IMR-90 (cell line): ENCODE results near the gene CST5. TPM values are rescaled to one million over a fixed set of nuclear protein-coding genes. Genes with fewer than 3 reads are reported as not detected.

Experiments
- ATAC-seq: fragments of 200-7000 bp; cut with Tn5 transposase; 2 replicates; pipeline ENCODE4 v1.9.1; 2020; ENCODE audit warnings: low read depth, mild to moderate bottlenecking, moderate library complexity
- BruUV-seq: library from RNA; stranded (reverse); fragments of 400-500 nt; replicated peaks from 2 replicates; lab custom pipeline; 2021; lab: Mats Ljungman, UMichigan
- CTCF ChIA-PET: fragments of 300-600 bp; formaldehyde crosslinking; extraction: SDS; loops from one replicate; lab custom pipeline; 2021; ENCODE audit warnings: antibody characterized with exemption; lab: Yijun Ruan, JAX
- POLR2A ChIA-PET: fragments of 300-600 bp; sonication (Branson Sonifier 250); formaldehyde crosslinking; loops from one replicate; lab custom pipeline; 2022; ENCODE audit warnings: antibody characterized with exemption; ENCODE audit not compliant: unreplicated experiment; lab: Charles Lee
- DNase-seq: peaks from one replicate; pipeline ENCODE4 v3.0.0; 2013
- H2AFZ ChIP-seq: replicated peaks from 2 replicates; pipeline ENCODE3; 2013; ENCODE audit warnings: low read length, mild to moderate bottlenecking; ENCODE audit not compliant: poor library complexity
- H2AK5ac ChIP-seq: 2 replicates; pipeline ENCODE4 v1.6.1; 2013; ENCODE audit warnings: low read depth, low read length, inconsistent platforms
- H2AK9ac ChIP-seq: replicated peaks from 2 replicates; pipeline ENCODE3; 2013; ENCODE audit warnings: mild to moderate bottlenecking, low read depth, low read length, moderate library complexity; ENCODE audit not compliant: poor library complexity
- H2BK120ac ChIP-seq: 2 replicates; pipeline ENCODE4 v1.6.1; 2013; ENCODE audit warnings: low read depth, low read length, inconsistent platforms
- H2BK15ac ChIP-seq: 3 replicates; pipeline ENCODE4 v1.6.1; 2013; ENCODE audit warnings: low read depth, low read length, inconsistent platforms
- H2BK20ac ChIP-seq: 2 replicates; pipeline ENCODE4 v1.6.1; 2013; ENCODE audit warnings: low read depth, mild to moderate bottlenecking, inconsistent platforms, low read length, moderate library complexity
- H2BK5ac ChIP-seq: 2 replicates; pipeline ENCODE4 v1.6.1; 2013; ENCODE audit warnings: mild to moderate bottlenecking, low read depth, low read length, inconsistent platforms; ENCODE audit not compliant: poor library complexity, severe bottlenecking
- H3K14ac ChIP-seq: replicated peaks from 2 replicates; pipeline ENCODE4 v1.6.1; 2013; ENCODE audit warnings: low read depth, low read length, inconsistent platforms
- H3K18ac ChIP-seq: 2 replicates; pipeline ENCODE4 v1.6.1; 2013; ENCODE audit warnings: low read depth, low read length, control low read depth
- H3K23ac ChIP-seq: 2 replicates; pipeline ENCODE4 v1.6.1; 2013; ENCODE audit warnings: low read depth, low read length, inconsistent platforms
- H3K27ac ChIP-seq: 2 replicates; pipeline ENCODE4 v1.5.1; 2013; ENCODE audit warnings: mild to moderate bottlenecking, control low read depth, low read length; ENCODE audit not compliant: insufficient read depth
- H3K27me3 ChIP-seq: 2 replicates; pipeline ENCODE4 v1.6.1; 2013; ENCODE audit warnings: low read length; ENCODE audit not compliant: control insufficient read depth, insufficient read depth
- H3K36me3 ChIP-seq: 2 replicates; pipeline ENCODE4 v1.6.1; 2013; ENCODE audit warnings: low read length, mixed read lengths; ENCODE audit not compliant: control insufficient read depth, insufficient read depth
- H3K4ac ChIP-seq: 2 replicates; pipeline ENCODE4 v1.6.1; 2013; ENCODE audit warnings: low read depth, low read length, inconsistent platforms
- H3K4me1 ChIP-seq: 2 replicates; pipeline ENCODE4 v1.6.1; 2013; ENCODE audit warnings: low read length, mixed read lengths; ENCODE audit not compliant: control insufficient read depth, insufficient read depth
- H3K4me2 ChIP-seq: 2 replicates; pipeline ENCODE4 v1.6.1; 2013; ENCODE audit warnings: low read depth, mild to moderate bottlenecking, control low read depth, low read length, moderate library complexity
- H3K4me3 ChIP-seq: 2 replicates; pipeline ENCODE4 v1.5.1; 2013; ENCODE audit warnings: low read depth, mild to moderate bottlenecking, control low read depth, low read length, moderate library complexity; ENCODE audit not compliant: insufficient read depth
- H3K56ac ChIP-seq: 2 replicates; pipeline ENCODE4 v1.6.1; 2013; ENCODE audit warnings: low read length, inconsistent platforms; ENCODE audit not compliant: insufficient read depth; ENCODE audit errors: extremely low read depth
- H3K79me1 ChIP-seq, 2 experiments: 2 replicates each; pipeline ENCODE4 v1.6.1; 2013; ENCODE audit warnings: low read length in 2 of 2, inconsistent platforms in 1 of 2, low read depth in 1 of 2
- H3K9ac ChIP-seq: 2 replicates; pipeline ENCODE4 v1.6.1; 2013; ENCODE audit warnings: low read depth, low read length, control low read depth
- H3K9me1 ChIP-seq: 2 replicates; pipeline ENCODE4 v1.6.1; 2013; ENCODE audit warnings: low read length, inconsistent platforms; ENCODE audit not compliant: insufficient read depth
- H3K9me3 ChIP-seq: 2 replicates; pipeline ENCODE4 v1.6.1; 2013; ENCODE audit warnings: low read length; ENCODE audit not compliant: control insufficient read depth, insufficient read depth
- H4K20me1 ChIP-seq: 2 replicates; pipeline ENCODE4 v1.6.1; 2013; ENCODE audit warnings: low read length, inconsistent platforms; ENCODE audit not compliant: insufficient read depth
- H4K5ac ChIP-seq: 2 replicates; pipeline ENCODE4 v1.6.1; 2013; ENCODE audit warnings: mild to moderate bottlenecking, low read depth, low read length, control low read depth
- H4K8ac ChIP-seq, 2 experiments: 2 replicates each; pipeline ENCODE4 v1.6.1; 2013; ENCODE audit warnings: low read depth in 2 of 2, low read length in 2 of 2, control low read depth in 1 of 2, inconsistent platforms in 1 of 2
- H4K91ac ChIP-seq: 2 replicates; pipeline ENCODE4 v1.6.1; 2013; ENCODE audit warnings: low read depth, low read length, inconsistent platforms; ENCODE audit not compliant: insufficient read depth
- BHLHE40 ChIP-seq: fragments of 150-350 bp; IDR thresholded peaks from 2 replicates; pipeline ENCODE4 v1.6.1; 2016; ENCODE audit warnings: mild to moderate bottlenecking, low read depth, low read length
- CEBPB ChIP-seq: IDR thresholded peaks from 2 replicates; pipeline ENCODE4 v1.6.1; 2012; ENCODE audit warnings: low read depth, low read length, improper control_type of control experiment
- CHD1 ChIP-seq: IDR thresholded peaks from 2 replicates; pipeline ENCODE4 v1.6.1; 2012; ENCODE audit warnings: low read depth, low read length, improper control_type of control experiment
- ELK1 ChIP-seq: fragments of 150-350 bp; IDR thresholded peaks from 2 replicates; pipeline ENCODE4 v1.6.1; 2016; ENCODE audit warnings: low read depth, mild to moderate bottlenecking, low read length, moderate library complexity, borderline replicate concordance
- FOS ChIP-seq: fragments of 150-350 bp; IDR thresholded peaks from 2 replicates; pipeline ENCODE4 v1.6.1; 2016; ENCODE audit warnings: low read depth, low read length
- MAFK ChIP-seq: IDR thresholded peaks from 2 replicates; pipeline ENCODE4 v1.6.1; 2012; ENCODE audit warnings: low read depth, low read length, improper control_type of control experiment
- MAZ ChIP-seq: IDR thresholded peaks from 2 replicates; pipeline ENCODE4 v1.6.1; 2012; ENCODE audit warnings: low read depth, mild to moderate bottlenecking, low read length, improper control_type of control experiment, moderate library complexity, borderline replicate concordance
- MXI1 ChIP-seq: IDR thresholded peaks from 2 replicates; pipeline ENCODE4 v1.6.1; 2012; ENCODE audit warnings: low read depth, mild to moderate bottlenecking, low read length, moderate library complexity, borderline replicate concordance
- POLR2A ChIP-seq: IDR thresholded peaks from 2 replicates; pipeline ENCODE4 v1.6.1; 2012; ENCODE audit warnings: mild to moderate bottlenecking, low read depth, low read length
- RAD21 ChIP-seq: IDR thresholded peaks from 2 replicates; pipeline ENCODE4 v1.6.1; 2012; ENCODE audit warnings: low read length, improper control_type of control experiment
- RCOR1 ChIP-seq: IDR thresholded peaks from 2 replicates; pipeline ENCODE4 v1.6.1; 2012; ENCODE audit warnings: mild to moderate bottlenecking, low read length, improper control_type of control experiment; ENCODE audit not compliant: insufficient replicate concordance
- RFX5 ChIP-seq: IDR thresholded peaks from 2 replicates; pipeline ENCODE4 v1.8.0; 2012; ENCODE audit warnings: low read depth, mild to moderate bottlenecking, low read length, moderate library complexity
- WGBS, 2 experiments: methylation state at CpG; one replicate each; pipeline versions ENCODE4 v1.1.5 to v1.1.7; 2013; ENCODE audit warnings: missing lambda C conversion rate in 2 of 2; ENCODE audit not compliant: insufficient read length in 1 of 2; ENCODE audit errors: extremely low coverage in 2 of 2; 5-methylcytosine and 5-hydroxymethylcytosine counted together
- dilution Hi-C: fragments of 300-500 bp; cut with HindIII; formaldehyde crosslinking; loops from one replicate; pipeline ENCODE4 v1.14.3; 2018; ENCODE audit warnings: low sequenced_read_pairs; ENCODE audit not compliant: unreplicated experiment
- in situ Hi-C: fragments of 300-500 bp; cut with MboI; formaldehyde crosslinking; loops from 3 replicates; pipeline ENCODE4 v1.14.3; 2019; ENCODE audit warnings: low sequenced_read_pairs, inconsistent platforms, mixed read lengths
- intact Hi-C: fragments of 100-400 bp; cut with micrococcal nuclease; formaldehyde crosslinking; loops from 2 replicates; pipeline ENCODE4 v1.10.0; 2022
- polyA plus RNA-seq, 3 experiments: library from polyadenylated mRNA; depleted of rRNA; stranded (reverse); fragments of >200 nt; gene quantifications; 2 replicates each; pipeline ENCODE4 v1.2.3, GENCODE V29; 2012; ENCODE audit warnings: low replicate concordance in 1 of 3
- total RNA-seq: library from RNA; depleted of rRNA; stranded (reverse); fragments of >200 nt; gene quantifications from 2 replicates; pipeline ENCODE4 v1.2.3, GENCODE V29; 2012
- TF ChIP-seq, protein P1 (sequence below): conservative IDR thresholded peaks from 2 replicates; pipeline ENCODE4 v1.5.1; 2012; ENCODE audit warnings: mild to moderate bottlenecking, low read depth, low read length, improper control_type of control experiment
- TF ChIP-seq, protein P2 (sequence below): fragments of 150-350 bp; IDR thresholded peaks from 2 replicates; pipeline ENCODE4 v1.6.1; 2017; ENCODE audit warnings: mild to moderate bottlenecking, antibody characterized with exemption, low read length, low read depth

Gene CST5
- total and polyA plus RNA-seq, 2 of the 4 experiments (the other 2 are of a cell fraction), result not detected

GRCh38 chr20:23872065-23872464 lies 7.5 kb downstream of the CST5 start:
- no peak overlapping the region for H3K9ac ChIP-seq
- DNase-seq, result no peak
- no peak overlapping the region for H3K56ac ChIP-seq
- no TSS peak for BruUV-seq
- no peaks in the 10 kb centered on the region for H3K9me1 ChIP-seq
- H3K4me2 ChIP-seq, result no peak overlapping the region
- no peak overlapping the region for H2BK15ac ChIP-seq
- POLR2A ChIA-PET, result no interaction called here
- no peak overlapping the region for H4K8ac ChIP-seq
- no peak overlapping the region for H3K18ac ChIP-seq
- H3K23ac ChIP-seq, result no peak overlapping the region
- no peak overlapping the region for H3K4ac ChIP-seq
- no peak overlapping the region for H2AK9ac ChIP-seq
- no peaks in the 10 kb centered on the region for H3K4me1 ChIP-seq
- H3K14ac ChIP-seq, result no peak overlapping the region
- no peak overlapping the region for H3K27ac ChIP-seq
- H4K91ac ChIP-seq, result no peak overlapping the region
- CTCF ChIA-PET, result no interaction called here
- no CpG with 5 or more reads among the region's 1 CpG for WGBS, 2 experiments
- intact Hi-C loops (no loop called here), dilution Hi-C loops (no loop called here), in situ Hi-C loops (no loop called here)
- H4K5ac ChIP-seq, result no peak overlapping the region
- H2BK120ac ChIP-seq, result no peak overlapping the region
- no peaks in the 10 kb centered on the region for H4K20me1 ChIP-seq
- no peaks in the 10 kb centered on the region for H3K9me3 ChIP-seq
- no peak for ATAC-seq
- no peaks in the 10 kb centered on the region for H3K36me3 ChIP-seq
- H2BK5ac ChIP-seq, result no peak overlapping the region
- no peak overlapping the region for H2AFZ ChIP-seq
- H3K27me3 ChIP-seq, result no peaks in the 10 kb centered on the region
- no peak overlapping the region for H3K4me3 ChIP-seq
- no peak overlapping the region for H2AK5ac ChIP-seq
- H3K79me1 ChIP-seq, result no peaks in the 10 kb centered on the region
- H2BK20ac ChIP-seq, result no peak overlapping the region
- TF ChIP-seq, protein P1, sequence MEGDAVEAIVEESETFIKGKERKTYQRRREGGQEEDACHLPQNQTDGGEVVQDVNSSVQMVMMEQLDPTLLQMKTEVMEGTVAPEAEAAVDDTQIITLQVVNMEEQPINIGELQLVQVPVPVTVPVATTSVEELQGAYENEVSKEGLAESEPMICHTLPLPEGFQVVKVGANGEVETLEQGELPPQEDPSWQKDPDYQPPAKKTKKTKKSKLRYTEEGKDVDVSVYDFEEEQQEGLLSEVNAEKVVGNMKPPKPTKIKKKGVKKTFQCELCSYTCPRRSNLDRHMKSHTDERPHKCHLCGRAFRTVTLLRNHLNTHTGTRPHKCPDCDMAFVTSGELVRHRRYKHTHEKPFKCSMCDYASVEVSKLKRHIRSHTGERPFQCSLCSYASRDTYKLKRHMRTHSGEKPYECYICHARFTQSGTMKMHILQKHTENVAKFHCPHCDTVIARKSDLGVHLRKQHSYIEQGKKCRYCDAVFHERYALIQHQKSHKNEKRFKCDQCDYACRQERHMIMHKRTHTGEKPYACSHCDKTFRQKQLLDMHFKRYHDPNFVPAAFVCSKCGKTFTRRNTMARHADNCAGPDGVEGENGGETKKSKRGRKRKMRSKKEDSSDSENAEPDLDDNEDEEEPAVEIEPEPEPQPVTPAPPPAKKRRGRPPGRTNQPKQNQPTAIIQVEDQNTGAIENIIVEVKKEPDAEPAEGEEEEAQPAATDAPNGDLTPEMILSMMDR, result no peak
- no peak for TF ChIP-seq MXI1
- no peak for TF ChIP-seq BHLHE40
- no peak for TF ChIP-seq FOS
- no peak for TF ChIP-seq POLR2A
- TF ChIP-seq MAZ, result no peak
- no peak for TF ChIP-seq RFX5
- no peak for TF ChIP-seq RCOR1
- TF ChIP-seq, protein P2, sequence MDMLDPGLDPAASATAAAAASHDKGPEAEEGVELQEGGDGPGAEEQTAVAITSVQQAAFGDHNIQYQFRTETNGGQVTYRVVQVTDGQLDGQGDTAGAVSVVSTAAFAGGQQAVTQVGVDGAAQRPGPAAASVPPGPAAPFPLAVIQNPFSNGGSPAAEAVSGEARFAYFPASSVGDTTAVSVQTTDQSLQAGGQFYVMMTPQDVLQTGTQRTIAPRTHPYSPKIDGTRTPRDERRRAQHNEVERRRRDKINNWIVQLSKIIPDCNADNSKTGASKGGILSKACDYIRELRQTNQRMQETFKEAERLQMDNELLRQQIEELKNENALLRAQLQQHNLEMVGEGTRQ, result no peak
- TF ChIP-seq MAFK, result no peak
- TF ChIP-seq RAD21, result no peak
- TF ChIP-seq ELK1, result no peak
- TF ChIP-seq CHD1, result no peak
- TF ChIP-seq CEBPB, result no peak
